MV-4-11 (cell line): ENCODE measurements around the gene GYPA.
"Not testable (repeated sequence)": the region's sequence is repeated elsewhere in the genome, so short reads cannot be mapped to it uniquely, and the experiment has no call there.

Source experiments
- DNase-seq: peaks from one replicate; lab custom pipeline; 2025; lab: John Stamatoyannopoulos, UW

GYPA gene

DNA sequence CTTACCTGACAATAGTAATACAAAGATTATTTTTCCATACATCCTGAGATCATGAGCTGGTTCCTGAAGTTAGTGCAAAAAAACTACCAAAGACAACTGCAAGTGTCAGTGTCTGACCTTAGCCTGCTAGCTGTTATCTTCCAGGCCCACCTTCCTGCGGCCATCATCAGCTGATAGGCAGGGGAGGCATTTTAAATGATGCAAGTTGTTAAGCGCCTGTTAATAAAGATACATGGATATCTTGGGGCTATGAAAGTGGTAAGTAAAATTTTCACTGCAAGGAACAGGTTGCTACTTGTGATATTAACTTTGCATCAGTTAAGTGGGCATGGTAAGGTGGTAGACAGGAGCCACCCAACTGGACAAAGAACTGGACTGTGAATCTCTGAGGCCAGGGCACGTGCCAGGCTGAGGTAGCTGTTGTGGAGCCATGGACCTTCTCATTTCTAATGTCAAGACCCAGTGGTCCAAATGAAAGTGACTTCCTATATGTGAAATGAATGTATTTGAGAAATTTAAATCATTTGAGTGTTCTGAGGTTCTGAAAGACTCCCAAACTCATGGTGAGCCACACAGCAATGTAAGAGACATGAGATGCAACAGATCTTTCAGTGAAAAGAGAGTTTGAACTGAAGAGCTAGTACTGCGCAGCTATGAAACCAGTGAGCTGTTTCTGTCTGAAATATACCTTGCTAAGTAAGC is at the start of gene GYPA:
Gene GYPA, minus strand, starts transcription at position 125 of the 702 bp plus-strand sequence. Its CDS starts 83 bp downstream, at position 42.
- not testable (repeated sequence) for DNase-seq

DNA sequence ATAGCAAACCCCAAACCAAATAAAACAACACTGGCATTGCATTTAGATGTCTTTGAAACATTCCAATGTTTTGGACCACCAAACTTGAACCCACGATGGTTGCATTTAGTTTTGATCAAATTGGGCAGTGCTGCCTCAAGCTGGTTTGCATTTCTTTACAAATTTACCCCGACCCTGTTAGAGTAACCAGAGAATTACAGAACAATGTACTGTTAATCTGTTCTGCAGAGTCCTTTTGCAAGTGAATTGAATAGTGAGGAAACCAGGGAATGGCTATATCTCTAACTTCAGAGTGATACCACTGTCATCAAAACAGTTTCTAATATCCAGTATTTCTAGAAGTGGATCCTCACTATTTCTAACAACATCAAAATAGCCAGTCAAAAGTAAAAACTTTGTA is 49.5 kb upstream of the GYPA start:
- no peak for DNase-seq

DNA sequence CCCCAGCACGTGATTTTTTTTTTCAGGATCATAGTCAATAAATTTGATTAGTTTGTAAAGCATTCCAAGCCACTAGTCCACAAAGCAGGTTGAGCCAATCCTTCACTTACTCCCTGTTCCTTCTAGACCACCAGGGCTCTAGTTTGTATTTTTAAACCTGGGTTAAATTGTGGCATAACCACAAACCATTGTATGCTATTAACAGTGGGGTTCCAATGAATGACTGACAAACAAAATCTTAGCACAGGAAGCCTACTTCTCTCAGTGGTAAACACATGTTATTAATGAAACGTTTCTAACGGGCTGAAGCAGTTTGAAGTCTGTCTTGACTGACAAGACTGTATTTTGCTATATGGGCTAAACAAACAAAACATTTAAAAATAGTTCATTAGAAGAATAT is 48.6 kb upstream of the GYPA start:
- no peak for DNase-seq

DNA sequence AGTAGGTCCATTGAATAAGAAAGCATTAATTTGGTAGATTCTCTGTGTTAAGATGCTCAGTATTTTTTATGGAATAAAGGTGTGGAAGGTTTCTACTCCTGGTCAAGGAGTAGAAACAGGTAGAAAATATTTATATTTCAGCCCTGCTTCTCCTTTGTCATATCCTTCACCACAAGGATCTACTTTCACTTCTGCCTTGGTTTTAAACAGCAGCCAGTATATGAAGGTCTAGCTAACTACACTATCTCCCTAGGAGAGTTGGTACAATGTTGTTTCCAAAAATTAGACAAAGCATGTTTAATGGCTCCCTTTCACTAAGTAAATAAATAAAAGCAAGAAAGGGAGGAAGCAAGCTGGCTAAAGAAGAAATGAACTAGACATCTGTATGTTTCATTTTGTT is 44.6 kb upstream of the GYPA start:
- DNase-seq, result peak; percentile 27

DNA sequence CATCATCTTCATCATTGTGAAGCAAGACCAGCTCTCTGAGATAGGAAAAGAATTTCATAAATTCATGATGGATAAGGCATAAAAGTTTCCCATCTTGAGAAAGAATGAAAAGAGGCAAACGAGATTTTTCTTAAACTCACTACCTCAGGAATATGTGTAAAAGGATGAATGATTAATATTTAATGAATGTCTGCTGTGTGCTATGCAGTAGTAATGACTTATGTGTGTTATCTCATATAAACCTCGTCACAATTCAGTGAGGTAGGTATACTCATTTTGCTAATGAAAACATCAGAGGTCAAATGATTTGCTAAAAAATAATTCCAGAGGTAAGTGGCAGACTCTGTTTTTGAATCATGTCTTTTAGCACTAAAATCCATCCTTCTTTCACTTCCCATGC is 42.6 kb upstream of the GYPA start:
- DNase-seq, result no peak

DNA sequence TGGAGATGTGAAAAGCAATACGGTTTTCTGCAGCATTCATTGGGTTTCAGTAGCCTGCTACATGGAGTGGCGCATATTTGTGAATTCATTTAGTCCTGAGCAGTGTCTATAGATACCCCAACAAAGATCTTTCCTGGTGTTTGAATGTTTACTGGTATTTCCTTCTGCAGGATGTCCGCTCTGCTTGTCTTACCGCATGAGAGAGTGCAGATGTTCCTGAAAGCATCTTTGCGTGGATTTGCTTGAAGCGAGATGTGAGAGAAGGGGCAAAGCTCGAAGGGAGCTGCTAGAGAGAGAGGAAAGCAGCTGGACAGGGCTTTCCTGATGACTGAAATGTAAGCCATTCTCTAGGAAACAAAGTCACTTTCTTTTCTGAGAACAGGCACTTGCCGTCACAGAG is 40.9 kb upstream of the GYPA start:
- no peak for DNase-seq

DNA sequence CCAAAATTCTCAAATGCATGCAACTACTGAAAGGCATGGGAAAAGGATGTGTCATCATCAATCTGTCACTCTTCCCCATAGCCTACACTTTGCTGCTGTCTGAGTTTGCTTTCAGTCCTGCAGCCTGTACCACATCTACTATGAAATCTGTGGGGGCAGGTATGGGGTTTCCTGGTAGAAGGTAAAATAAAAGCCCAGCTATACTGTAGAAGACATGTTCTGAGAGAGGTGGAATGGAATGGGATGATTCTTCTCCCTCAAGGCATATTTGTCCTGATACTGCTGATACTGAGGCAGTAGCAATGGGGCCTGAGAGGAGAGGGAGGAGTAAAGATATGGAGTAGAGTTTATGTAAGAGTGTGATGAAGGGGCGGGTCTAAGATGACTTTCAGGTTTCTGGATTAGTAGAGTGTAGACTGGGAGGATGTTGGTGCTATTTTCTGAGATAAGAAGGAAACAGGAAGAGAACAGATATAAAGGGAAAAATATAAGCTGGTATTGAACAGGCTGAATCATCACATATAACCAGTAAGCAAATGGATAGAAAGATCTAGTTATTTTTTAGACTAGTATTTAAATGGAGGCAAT is 38.7 kb upstream of the GYPA start:
- no peak for DNase-seq

DNA sequence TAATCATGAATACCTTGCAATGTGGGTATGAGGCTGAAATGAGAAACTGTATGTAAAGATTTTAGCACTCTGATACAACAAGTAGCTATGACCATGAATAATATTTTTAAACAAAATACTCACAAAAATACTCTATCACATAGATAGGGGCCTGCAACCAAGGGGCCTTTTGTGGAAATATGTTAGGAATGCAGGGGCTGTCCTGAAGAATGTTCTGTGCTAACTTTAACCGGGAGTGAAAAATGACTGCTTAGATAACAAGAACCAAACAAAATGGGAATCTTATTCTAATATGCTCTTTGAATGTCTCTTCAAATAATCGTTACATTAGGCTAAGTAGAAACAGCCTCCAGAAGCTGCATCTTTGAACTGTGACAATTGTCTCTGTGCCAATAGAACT is 37.9 kb upstream of the GYPA start:
- no peak for DNase-seq

DNA sequence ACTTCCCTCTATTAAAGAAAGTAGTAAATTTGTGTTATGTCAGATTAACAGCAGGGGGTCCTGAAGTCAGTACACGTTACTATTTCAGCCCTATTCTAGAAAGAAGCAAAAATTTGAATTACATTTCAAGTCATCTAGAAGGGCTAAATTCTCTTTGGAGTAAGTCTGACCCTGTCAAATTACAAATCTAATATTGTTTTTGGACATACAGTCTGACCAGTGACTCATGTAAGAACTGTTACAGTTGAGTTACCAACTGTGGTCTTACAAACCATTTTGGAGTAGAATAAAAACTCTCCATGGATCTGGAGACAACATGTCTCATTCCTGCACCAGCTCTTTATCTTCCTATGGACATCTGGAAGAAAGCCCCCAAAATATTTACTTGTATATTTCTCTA is 36.0 kb upstream of the GYPA start:
- DNase-seq, result no peak

DNA sequence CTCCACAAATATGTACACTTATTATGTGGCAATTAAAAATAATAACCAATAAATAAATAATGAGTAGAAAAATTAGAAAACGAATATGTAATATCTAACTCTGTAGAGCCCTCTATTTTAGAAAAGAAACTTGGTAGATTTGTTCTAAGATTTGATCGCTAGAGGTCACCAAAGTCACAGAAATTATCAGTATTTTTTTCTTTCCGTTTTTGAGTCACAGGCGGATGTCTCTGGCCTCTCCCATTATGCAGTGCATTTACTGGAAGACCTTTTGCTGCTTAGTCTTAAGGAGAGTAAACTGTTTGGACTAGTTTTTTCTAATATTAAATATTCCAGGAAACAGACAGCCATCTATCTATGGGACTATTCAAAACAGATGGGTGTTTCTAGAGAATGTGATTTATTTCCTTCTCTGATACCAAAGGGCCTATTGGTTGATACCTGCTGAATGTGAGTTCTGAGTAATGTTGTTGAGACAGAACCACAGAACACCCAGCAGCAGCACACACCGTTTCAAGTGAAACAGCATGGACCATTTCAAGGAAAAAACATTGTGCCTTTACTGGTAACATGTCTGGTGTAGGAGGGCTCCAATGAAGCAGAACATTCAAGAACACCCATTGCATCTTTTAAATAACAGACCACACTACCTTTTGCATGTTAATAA is 34.0 kb upstream of the GYPA start:
- DNase-seq, result peak; percentile 52

DNA sequence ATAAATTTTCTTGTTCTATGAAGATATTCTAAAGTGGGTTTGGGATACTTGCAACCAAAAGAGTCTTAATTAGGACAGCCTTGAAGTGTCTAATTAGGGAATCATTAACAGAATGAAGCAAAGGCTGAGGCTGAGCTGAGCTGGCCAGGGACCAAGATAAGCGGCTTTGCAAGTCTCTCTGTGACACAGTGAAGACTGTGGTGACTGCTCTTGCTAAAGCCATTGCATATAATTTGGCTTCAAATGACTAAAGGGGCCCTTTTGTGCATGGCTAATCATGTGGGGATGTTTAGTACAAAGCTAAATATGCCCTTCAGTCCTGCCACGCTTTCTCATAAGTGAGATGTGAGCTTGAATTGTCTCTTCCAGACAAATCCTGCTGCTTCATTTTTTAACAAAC is 31.2 kb upstream of the GYPA start:
- DNase-seq, result no peak

DNA sequence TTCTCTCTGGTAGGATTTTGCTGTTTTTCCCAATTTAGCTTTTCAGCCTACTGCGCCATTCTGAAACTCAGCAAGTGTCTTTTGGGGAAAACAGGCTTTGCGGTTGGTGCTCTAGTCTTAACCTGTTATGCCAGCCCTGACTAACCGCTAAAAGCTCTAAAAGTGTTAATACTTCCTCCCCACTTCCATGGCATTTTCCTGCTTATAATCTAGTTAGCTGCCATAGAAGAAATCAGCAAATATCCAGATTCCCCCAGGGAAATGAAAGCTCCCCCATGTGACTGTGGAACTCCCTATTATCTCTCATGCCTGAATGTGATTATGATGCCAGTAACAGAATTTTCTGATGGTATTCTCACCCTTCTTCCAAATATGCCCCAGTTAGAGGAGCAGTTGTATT is 28.7 kb upstream of the GYPA start:
- DNase-seq, result no peak

DNA sequence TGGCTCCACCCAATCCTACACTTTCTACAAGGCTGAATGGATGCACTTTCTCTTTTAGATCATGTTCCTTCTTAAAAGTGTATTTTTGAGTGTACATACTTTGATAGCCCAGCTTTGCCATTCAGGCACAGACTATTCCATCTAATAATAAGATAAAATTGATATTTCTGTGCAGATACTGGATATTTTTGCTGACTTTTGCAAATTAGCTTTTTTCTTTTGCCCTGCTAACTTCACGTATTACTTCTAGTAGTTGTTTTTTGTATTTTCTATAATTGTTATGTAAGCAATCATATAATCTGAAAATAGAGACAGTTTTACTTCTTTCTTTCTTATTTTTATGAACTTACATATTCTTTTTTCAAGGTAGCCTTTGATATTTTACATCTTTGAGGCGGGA is 13.5 kb upstream of the GYPA start:
- DNase-seq, result no peak

DNA sequence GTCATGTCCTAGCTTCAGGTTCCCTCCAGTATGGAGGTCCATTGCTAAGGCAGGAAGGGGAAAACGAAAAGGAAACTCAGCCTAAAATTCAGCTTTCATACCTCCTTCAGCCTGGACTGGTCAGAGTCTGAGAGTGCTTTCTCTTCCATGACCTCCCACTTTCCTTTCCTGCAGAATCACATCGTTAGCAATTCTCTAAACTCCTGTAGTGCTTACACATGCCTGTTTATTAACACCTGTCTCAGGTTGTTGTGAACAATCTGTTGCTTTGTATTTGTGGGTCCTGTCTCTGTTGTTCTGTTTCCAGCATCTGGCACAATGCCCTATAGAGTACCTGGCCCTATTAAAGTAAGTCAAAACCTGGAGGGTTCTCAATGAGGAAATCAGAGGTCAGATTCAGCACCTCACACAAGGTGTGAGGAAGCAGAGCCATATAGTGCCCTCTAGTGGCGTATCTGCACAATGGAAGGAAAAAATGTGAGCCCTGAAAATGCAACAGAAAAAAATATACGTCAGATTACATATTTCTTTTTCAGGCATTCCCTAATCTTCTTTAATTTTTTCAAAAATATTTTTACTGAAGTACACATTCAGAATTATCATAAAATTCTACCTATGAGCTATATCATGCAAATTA is 2.3 kb upstream of the GYPA start:
- DNase-seq, result not testable (repeated sequence)

DNA sequence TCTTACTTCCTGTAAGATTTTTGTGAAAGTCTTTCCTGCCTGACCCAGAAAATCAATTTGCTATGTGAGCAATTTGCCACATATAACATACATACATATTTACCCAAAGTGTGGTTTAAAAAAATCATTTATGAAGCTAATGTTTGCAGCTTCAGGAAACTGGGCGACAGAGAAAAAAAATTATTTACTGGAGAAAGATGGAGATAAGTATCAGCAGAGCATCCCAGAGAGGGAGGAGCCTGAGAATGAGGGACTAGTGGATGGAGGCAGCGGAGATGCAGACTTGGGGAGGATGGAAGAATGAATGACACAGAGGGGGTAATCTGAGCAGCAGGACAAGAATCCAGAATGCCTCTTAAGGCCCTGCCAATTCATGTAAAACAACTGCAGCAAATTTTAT is 975 bp upstream of the GYPA start:
- no peak for DNase-seq

DNA sequence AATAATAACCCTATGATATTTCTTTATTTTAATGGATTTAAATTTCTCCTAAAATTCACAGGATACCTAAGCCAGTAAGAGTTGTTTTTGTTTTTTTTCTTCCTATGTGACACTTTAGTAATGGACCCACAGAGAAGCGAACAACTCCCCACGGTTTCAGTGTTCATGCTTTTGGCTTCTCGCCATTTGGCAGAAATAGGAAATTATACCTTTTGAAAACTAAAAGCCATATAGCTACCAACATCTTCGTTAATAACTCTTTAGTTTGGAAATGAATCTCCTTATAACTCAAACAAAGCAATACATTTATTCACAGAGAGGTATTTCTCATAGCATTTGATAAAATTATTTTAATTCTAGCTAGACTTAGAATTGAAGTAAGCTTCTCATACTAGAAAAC is 527 bp downstream of the GYPA start:
- not testable (repeated sequence) for DNase-seq

DNA sequence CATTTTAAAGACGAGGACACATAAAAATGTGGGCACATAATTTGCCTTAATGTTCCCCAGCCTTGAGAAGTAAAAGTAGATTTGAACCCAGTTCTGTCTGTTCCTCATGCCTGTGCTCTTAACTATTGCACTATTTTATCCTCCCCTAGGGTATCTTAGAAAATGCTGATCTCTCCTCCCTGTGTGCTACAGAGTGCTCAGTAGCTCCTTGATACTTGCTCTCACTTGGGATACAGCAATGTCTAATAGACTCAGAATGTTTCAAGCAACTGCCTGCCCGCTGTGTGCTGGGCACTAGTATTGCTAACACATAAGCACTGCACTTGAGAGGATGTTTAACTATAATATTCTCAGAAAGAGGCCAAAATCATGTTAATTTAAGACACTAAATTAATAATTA is 971 bp downstream of the GYPA start:
- not testable (repeated sequence) for DNase-seq

DNA sequence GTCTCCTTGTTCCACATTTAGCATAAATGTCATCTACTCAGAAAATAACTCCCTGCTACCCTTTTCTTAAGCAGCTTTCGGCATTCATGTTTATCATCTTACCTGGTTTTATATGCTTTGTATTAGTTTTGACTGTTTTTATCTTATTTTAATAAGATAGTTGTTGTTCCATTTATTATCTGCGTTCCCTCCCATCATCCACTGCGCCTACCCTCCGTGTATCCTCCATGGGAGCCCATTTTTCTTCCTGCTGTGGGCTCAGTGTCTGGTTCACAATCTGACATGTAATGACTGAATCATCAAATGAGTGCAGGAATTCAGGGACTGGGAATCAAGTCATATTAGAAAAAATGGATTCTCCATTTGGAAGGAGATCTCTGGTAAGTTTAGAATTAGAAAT is 2.3 kb downstream of the GYPA start:
- DNase-seq, result not testable (repeated sequence)

DNA sequence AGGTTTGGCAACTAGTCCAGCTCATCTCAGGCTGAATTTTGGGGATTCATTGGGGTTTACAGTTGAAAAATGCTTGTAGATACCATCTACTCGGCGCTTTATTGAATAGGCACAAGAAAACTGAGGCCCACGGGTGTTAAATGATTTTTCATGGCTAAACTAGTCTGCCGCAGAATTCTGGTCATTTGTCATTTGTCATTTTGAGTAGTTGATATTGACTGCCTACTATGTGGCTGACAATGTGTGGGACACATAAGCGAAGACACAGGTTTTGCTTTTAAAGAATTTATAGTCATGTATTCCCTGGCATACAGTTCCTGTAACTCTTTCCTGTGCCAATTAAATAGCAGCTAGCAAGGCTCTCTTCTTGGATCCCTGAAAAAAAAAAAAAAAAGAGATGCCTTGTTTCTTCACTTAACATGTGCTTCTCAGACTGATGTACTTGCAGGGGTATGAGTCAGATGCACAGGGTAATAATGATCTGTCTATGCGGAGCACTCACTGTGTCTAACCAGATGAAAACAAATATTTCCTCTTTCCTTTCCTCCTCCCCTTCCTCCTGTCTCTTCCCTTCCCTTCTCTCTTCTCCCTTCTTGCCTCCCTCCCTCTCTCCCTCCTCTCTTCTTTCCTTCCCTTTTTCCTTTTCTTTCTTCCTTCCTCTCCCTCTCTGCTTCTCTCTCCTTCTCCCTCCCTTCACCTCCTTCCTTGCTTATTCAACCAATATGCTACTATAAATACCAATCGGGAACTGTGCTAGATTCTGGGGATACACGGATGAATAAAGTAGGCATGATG is 3.2 kb downstream of the GYPA start:
- not testable (repeated sequence) for DNase-seq

DNA sequence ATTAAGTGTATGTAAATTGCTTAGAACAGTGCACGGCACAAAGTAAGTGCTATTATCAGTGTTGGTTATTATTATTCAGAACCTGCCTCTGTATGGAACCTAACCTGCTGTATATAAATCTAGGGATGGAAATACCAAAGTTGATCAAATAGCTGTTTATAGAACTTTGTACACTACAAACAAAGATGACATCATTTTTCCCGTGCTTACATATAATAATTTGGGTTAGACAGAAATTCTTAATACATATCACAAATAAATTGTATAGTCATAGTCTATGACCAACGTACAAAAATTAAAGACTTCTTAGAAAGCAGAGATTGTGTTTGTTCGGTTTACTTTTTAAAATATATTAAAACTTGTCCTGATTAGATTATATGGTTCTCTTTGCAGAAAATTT is 4.3 kb downstream of the GYPA start:
- DNase-seq, result not testable (repeated sequence)

DNA sequence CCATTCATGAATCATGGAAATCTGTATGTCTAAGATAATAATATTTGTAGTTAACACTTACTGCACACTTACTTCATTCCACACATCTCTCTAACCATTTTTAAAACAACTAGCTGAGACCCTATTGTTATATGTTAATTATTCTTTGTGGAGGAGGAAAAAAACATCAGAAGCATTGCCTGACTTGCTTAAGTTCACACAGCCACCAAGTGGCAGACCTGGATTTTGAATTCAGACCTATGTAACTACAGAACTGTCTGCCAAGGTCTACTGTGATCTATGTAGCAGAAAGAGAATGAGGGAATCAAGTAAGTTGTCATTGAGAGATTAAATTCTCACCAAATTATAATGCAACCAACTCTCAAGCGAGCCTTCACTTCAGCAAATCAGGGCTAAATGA is 10.4 kb downstream of the GYPA start:
- not testable (repeated sequence) for DNase-seq

DNA sequence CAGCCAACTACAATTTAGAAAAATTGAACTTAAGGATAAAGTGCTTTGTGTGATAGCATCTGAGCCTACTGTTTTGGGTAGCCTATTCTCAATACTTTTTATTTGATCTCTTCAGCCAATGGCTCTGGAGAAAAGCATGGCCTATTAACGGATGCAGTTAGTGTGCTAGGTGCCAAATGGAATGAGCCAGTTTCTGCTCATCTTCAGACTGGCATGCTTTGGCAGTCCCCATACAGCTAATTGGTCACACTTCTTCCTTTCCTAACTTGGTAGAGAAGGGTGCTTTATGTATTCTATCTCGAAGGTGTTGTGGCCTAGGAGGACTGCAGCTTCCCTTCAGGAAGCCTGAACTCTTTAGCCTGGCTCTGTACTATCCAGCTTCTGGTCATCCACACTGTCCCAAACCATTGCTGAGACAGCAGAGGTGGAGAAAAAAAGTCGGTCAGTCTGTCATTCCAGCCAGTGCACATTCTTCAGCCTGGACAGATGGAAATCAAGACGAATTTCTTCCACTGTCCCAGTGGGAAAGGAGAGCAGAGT is 11.1 kb downstream of the GYPA start:
- not testable (repeated sequence) for DNase-seq
